Activated CD4-positive, alpha-beta T cell treated with anti-CD3 and anti-CD28 coated beads for 24 hours (primary cell): ENCODE data around the gene SLCO1A2.
"Not testable (repeated sequence)": the region's sequence is repeated elsewhere in the genome, so short reads cannot be mapped to it uniquely, and the experiment has no call there.

Source experiments
- DNase-seq, 2 donors: peaks; one replicate each; pipeline ENCODE4 v3.0.0-alpha.2; 2020; ENCODE audit warnings: low read depth in 2 of 2

Gene SLCO1A2

DNA sequence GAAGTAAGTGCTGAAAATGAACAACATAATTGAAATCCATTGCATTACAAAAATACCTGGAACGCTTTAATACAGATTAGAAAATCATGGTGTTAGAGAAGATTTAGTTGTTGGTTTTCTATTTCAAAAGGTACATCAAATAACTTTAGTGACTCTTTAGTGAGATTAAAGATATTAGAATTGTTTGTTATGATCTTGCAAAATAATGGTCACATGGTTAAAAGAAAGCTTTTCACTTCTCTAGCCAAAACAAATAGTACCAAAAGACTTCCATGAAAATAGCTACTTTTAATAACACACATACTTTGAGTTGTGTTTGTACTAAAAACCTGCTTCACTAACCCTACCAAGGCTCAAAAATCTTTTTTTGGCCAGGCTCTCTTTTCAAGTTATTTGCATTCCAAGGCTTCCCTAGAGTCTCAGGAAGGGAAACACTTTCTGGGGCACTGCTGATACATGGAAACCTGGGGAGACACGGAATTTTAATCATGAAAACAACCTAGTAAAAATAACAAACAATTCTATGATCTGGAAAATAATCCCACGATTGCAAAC lies at the start of gene SLCO1A2:
Gene SLCO1A2, minus strand, starts transcription at position 147 of the 555 bp plus-strand sequence. CDS start 270 bp downstream, outside the sequence.
- no peak for DNase-seq

DNA sequence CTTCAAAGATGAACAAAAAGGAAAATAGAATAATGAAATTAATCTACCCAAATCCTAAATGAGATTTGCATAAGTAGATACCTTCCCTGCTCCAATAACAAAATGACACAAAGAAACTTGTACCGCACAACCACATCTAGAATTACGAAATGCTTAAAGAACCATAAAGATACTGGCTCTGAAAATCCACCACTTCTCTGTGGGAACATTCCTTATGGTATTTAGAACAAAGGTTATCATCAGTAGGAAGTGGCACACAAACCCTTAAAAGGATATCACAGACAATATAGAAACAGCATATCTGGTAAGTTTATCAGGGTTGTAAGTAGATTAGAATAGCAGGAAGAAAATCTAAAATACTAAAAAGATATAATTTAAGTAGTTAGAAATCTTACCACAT lies 49.5 kb upstream of the SLCO1A2 start:
- DNase-seq, result no peak

DNA sequence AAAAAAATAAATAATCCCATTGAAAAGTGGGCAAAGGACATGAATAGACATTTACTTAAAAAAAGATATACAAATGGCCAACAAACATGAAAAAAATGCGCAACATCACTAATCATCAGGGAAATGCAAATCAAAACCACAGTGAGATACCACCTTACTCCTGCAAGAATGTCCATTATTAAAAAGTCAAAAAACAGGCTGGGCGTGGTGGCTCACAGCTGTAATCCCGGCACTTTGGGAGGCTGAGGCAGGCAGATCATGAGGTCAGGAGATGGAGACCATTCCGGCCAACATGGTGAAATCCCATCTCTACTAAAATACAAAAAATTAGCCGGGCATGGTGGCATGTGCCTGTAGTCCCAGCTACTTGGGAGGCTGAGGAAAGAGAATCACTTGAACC lies 46.6 kb upstream of the SLCO1A2 start:
- not testable (repeated sequence) for DNase-seq

GRCh38 chr12:21379218-21379617 lies 44.5 kb upstream of the SLCO1A2 start:
- no peak for DNase-seq

GRCh38 chr12:21372602-21373001 lies 37.9 kb upstream of the SLCO1A2 start, which contains the start of gene IAPP:
TSS of gene IAPP (plus strand) at chr12:21372902. CDS start at chr12:21373352, 450 bp downstream.
- DNase-seq, result no peak

- DNase-seq, result no peak
These were observed 36.2 kb upstream of the SLCO1A2 start for GRCh38 chr12:21370845-21371449.

- DNase-seq, result no peak
These were observed 34.6 kb upstream of the SLCO1A2 start for GRCh38 chr12:21369141-21369980.

- DNase-seq, result not testable (repeated sequence)
These were observed 25.9 kb upstream of the SLCO1A2 start for GRCh38 chr12:21360632-21361031.

GRCh38 chr12:21354641-21355040 lies 19.9 kb upstream of the SLCO1A2 start:
- no peak for DNase-seq

GRCh38 chr12:21353948-21354347 lies 19.2 kb upstream of the SLCO1A2 start:
- DNase-seq, result no peak

GRCh38 chr12:21353487-21353886 lies 18.8 kb upstream of the SLCO1A2 start:
- no peak for DNase-seq

- no peak for DNase-seq
These were observed 16.3 kb upstream of the SLCO1A2 start for GRCh38 chr12:21350975-21351374.

DNA sequence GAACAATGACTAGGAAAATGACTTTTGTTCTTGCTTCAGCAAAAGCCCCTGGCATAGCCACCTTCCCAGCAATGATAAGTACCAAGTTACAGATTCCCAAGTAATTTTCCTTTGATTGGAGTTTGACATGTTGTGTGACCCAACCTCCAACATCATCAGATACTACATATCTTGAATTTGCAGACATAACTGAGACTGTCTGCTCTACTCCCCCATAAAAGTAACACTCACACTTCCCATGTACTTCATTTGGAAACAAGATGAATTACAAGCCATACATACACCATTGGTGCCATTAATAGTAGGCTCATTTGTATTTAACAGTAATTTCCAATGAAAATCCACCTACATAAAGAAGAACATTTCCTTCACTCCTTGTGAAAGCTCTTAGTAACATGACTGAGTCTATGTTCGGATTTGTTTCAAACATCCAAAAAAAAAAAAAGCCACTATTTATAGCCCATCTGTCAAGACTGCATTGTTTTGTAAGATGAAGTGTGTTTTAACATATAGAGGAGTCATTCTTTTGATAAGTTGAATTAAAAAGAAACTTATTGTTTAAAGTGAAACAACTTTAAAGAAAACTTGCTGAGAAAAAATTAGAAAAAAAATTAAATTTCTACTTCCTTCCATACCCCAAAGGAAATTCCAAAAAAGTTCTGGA lies 12.0 kb upstream of the SLCO1A2 start:
- DNase-seq, result no peak

DNA sequence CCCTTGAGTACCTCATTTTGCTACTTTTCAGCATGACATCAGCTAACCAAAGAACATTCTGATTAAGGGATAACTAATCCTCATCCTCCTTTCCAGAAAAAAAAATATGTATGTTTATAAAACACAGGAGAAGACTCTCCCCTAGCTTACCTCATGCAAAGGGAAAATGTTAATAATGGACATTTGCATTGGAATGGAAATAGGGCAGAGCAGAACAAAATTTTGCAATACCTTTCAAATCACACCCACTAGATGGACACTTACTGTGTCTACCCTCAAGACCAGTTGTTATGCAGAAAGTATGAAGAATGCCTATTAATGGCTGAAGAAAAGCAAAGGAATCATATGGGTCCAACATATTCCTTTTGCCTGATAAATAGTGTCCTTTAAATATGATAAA lies 8.9 kb upstream of the SLCO1A2 start:
- DNase-seq, result no peak

GRCh38 chr12:21341769-21342168 lies 7.1 kb upstream of the SLCO1A2 start:
- no peak for DNase-seq

- no peak for DNase-seq
These were observed 5.7 kb upstream of the SLCO1A2 start for GRCh38 chr12:21340403-21340802.

DNA sequence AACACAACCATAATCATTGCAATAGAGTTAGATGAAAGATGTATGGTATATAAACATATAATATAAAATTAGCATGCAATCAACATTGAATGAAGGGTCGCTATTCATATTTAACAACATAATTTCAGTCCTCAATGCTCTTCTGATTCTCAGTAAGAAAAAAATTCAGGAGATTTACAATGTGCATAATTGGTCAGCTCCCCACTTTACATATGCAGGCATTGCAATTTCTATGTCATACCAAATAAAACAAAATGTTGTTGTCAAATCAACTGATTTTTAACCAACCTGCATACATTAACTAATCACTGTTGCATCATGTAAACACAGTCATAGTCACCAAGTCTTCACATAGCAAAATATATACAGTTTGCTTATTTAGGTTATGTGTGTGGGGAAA lies 5.2 kb upstream of the SLCO1A2 start:
- no peak for DNase-seq

DNA sequence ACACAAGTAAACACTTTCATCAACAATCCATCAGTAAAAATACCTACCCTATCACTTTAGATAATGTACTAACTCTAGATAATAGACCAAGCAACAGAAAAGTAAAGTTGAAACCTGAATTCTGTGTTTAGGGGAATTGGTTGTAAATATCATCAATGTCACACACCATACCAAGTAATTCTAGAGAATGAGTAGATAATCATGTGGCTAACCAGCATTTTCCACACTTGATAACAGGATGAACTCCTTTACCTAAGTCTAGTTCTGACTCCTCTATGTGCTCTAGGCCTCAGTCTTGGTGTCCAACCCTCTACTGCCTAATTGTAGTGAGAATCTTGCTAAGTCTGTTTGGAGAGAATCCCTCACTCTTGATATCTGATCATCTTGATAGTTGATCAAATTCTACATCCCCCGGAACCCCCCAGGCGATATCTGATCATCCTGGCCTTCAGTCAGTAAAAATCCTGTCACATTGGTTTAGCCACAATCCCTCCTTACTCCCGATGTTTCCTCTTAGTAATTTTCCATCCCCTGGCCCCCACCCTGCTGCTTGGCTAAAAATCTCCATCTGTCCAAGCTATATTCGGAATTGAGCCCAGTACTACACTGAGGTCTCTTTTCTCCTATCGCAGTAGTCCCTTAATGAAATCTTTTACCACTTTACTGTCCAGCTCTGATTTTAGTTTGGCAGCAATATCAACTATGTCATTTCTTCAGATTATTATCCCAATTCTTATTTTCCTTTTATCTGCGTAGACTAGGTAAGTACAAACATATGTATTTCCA lies 3.4 kb upstream of the SLCO1A2 start:
- no peak for DNase-seq

GRCh38 chr12:21337453-21337852 lies 2.7 kb upstream of the SLCO1A2 start:
- DNase-seq, result no peak

DNA sequence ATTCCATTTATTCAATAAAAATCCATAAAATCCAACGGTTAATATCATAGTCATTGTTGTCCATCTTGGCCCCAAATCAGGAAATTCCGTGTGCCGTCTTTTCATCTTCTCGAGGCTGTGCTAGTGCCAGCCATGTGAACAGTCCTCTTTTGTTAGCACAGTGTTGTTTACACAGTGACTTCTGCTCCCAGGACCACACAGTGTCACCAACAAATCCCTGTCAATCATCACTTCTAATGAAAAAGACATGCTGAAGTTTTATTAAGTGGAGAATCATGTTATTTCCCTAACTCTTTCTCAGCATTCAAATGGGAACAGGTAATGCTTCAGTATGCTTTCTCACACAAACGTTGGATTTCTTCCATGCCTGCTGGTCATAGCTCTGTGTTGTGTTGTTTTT lies 1.9 kb upstream of the SLCO1A2 start:
- no peak for DNase-seq

DNA sequence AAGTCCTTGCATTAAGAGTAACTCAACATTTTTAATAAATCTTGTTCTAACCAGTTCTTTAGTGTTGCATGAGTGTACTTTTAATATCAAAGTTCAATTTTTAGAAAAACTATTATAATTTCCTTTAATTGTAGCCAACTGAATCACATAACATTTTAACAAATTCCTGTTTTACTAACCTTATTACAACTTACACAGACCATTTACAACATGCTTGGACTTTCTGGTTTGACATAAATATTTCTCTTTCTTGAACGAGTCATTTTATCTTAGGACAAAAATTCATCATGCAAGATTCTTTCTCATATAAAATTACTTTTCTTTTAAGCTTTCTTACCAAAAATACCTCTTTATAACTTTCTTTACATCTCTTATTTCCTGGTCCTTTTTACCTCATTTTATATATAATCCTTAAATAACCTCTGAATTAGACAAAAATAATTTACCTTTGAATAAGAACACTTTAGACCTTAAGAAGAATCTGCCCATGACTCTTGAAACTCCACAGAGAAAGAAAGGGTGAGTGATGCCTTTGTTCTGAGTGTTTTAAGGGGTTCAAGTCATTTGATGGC lies 3.9 kb downstream of the SLCO1A2 start:
- DNase-seq, result no peak
